Naive thymus-derived CD4-positive, alpha-beta T cell (primary cell): Measurements from ENCODE around the gene ZSCAN16. TPM values are rescaled to one million over a fixed set of nuclear protein-coding genes. Genes with fewer than 3 reads are reported as not detected.
"Not testable (repeated sequence)": the region's sequence is repeated elsewhere in the genome, so short reads cannot be mapped to it uniquely, and the experiment has no call there.

Experiments used
- ATAC-seq: fragments of 150-1000 bp; cut with Tn5 transposase; 2 replicates; pipeline ENCODE4 v1.10.0; 2021; ENCODE audit warnings: mild to moderate bottlenecking, moderate library complexity
- CTCF ChIA-PET: fragments of 350-600 bp; sonication (Branson Sonifier 250); formaldehyde crosslinking; loops from one replicate; lab custom pipeline; 2021; ENCODE audit warnings: antibody characterized with exemption; lab: Charles Lee
- POLR2A ChIA-PET: fragments of 350-600 bp; sonication (Branson Sonifier 250); formaldehyde crosslinking; loops from one replicate; lab custom pipeline; 2021; ENCODE audit warnings: antibody characterized with exemption, inconsistent platforms; lab: Charles Lee
- DNase-seq, 9 donors: peaks; one replicate each; pipeline versions ENCODE4 v3.0.0 to v3.0.0-alpha.2; 2020 to 2022; ENCODE audit warnings: mixed read lengths in 1 of 9
- H3K27ac ChIP-seq: one replicate; pipeline ENCODE4 v1.7.0; 2013; ENCODE audit warnings: mild to moderate bottlenecking, low read depth, low read length, moderate library complexity
- H3K27me3 ChIP-seq, 2 donors: one replicate each; pipeline ENCODE4 v1.7.0; 2013; ENCODE audit warnings: low read length in 2 of 2, mild to moderate bottlenecking in 2 of 2, moderate library complexity in 2 of 2; ENCODE audit not compliant: control insufficient read depth in 2 of 2, insufficient read depth in 2 of 2
- H3K36me3 ChIP-seq, 3 experiments: 1 replicate in 2 of 3; 2 replicates in 1 of 3; pipeline ENCODE4 v1.7.0; 2013; ENCODE audit warnings: low read length in 3 of 3, mild to moderate bottlenecking in 3 of 3, moderate library complexity in 1 of 3; ENCODE audit not compliant: insufficient read depth in 3 of 3, control insufficient read depth in 2 of 3
- H3K4me1 ChIP-seq, 2 donors: one replicate each; pipeline ENCODE4 v1.7.0; 2013; ENCODE audit warnings: low read length in 2 of 2, mild to moderate bottlenecking in 2 of 2, moderate library complexity in 1 of 2; ENCODE audit not compliant: control insufficient read depth in 2 of 2, insufficient read depth in 2 of 2
- H3K4me3 ChIP-seq: 2 replicates; pipeline ENCODE4 v1.7.0; 2013; ENCODE audit warnings: mild to moderate bottlenecking, low read length
- H3K9me3 ChIP-seq, 3 experiments: 1 replicate in 2 of 3; 2 replicates in 1 of 3; pipeline ENCODE4 v1.7.0; 2013; ENCODE audit warnings: low read length in 3 of 3; ENCODE audit not compliant: control insufficient read depth in 2 of 3
- H3K27ac Mint-ChIP-seq, 9 donors: one replicate each; pipeline ENCODE4 v1.8.0; 2020 to 2022; ENCODE audit warnings: mixed read lengths in 9 of 9, mild to moderate bottlenecking in 8 of 9, moderate library complexity in 5 of 9, inconsistent platforms in 2 of 9
- H3K27me3 Mint-ChIP-seq, 5 donors: one replicate each; pipeline ENCODE4 v1.8.0; 2021 to 2022; ENCODE audit warnings: mixed read lengths in 5 of 5, mild to moderate bottlenecking in 1 of 5
- H3K36me3 Mint-ChIP-seq, 5 donors: one replicate each; pipeline ENCODE4 v1.8.0; 2020 to 2022; ENCODE audit warnings: mixed read lengths in 5 of 5, mild to moderate bottlenecking in 3 of 5, inconsistent platforms in 1 of 5
- H3K4me1 Mint-ChIP-seq, 7 donors: one replicate each; pipeline ENCODE4 v1.8.0; 2020 to 2022; ENCODE audit warnings: mixed read lengths in 7 of 7, mild to moderate bottlenecking in 3 of 7, inconsistent platforms in 1 of 7
- H3K4me3 Mint-ChIP-seq, 10 donors: one replicate each; pipeline ENCODE4 v1.8.0; 2020 to 2022; ENCODE audit warnings: mild to moderate bottlenecking in 10 of 10, mixed read lengths in 10 of 10, moderate library complexity in 6 of 10, inconsistent platforms in 2 of 10
- H3K9me3 Mint-ChIP-seq, 11 donors: one replicate each; pipeline ENCODE4 v1.8.0; 2020 to 2022; ENCODE audit warnings: mixed read lengths in 11 of 11, mild to moderate bottlenecking in 4 of 11, inconsistent platforms in 1 of 11, moderate library complexity in 1 of 11
- intact Hi-C, 2 donors: fragments of 100-400 bp; cut with micrococcal nuclease; formaldehyde crosslinking; loops; one replicate each; pipeline ENCODE4 v1.15.1; 2023
- polyA plus RNA-seq, 2 donors: library from polyadenylated mRNA; unstranded; fragments of 300-500 nt; fragmentation: Illumina TruSeq; gene quantifications; one replicate each; pipeline ENCODE4 v1.2.3, GENCODE V29; 2021
- total RNA-seq, 6 experiments: library from RNA in 5 of 6; stranded (reverse) in 5 of 6; gene quantifications; 1 replicate in 5 of 6; 2 replicates in 1 of 6; pipeline ENCODE4 v1.2.3 and lab custom pipeline; 2021 to 2026

Gene ZSCAN16
- total and polyA plus RNA-seq, 7 experiments from 2014 or later, result 6.4 to 15.7 (median 13.6) TPM

GRCh38 chr6:28081486-28081751 is 43.0 kb upstream of the ZSCAN16 start:
- peak in 4 of 9 donors; percentile 52 to 69 (median 61) for DNase-seq
- intact Hi-C loops, result loop anchor here (1.0 to 10.0 kb wide), 24 partner anchors 23 to 1986 kb away; partner anchors contain the start of genes ZSCAN16 (in 2 of the 2), ZSCAN23 (in 2 of the 2), ABT1 (in 1 of the 2) and PPP1R11 (in 1 of the 2)
- peaks cover 0 to 6% (median 0%) of the 10 kb centered on the region in 11 donors for H3K9me3 Mint-ChIP-seq

GRCh38 chr6:28082939-28083338 is 41.5 kb upstream of the ZSCAN16 start:
- Mint-ChIP-seq H3K36me3 (peaks cover 0 to 24% (median 16%) of the 10 kb centered on the region in 5 donors), H3K27ac (peak overlapping the region in 5 of 9 donors; percentile 8 to 99 (median 97)), H3K9me3 (peaks cover 0 to 13% (median 6%) of the 10 kb centered on the region in 11 donors), H3K27me3 (peaks cover 0 to 3% (median 0%) of the 10 kb centered on the region in 5 donors), H3K4me1 (peaks cover 12 to 27% (median 16%) of the 10 kb centered on the region in 7 donors), H3K4me3 (no peak overlapping the region)
- Histone ChIP-seq H3K27ac (no peak overlapping the region), H3K4me3 (no peak overlapping the region), H3K27me3 (no peaks in the 10 kb centered on the region), H3K36me3 (no peaks in the 10 kb centered on the region), H3K4me1 (peaks cover 6 to 7% of the 10 kb centered on the region in 2 donors), H3K9me3 (peaks cover 0 to under 1% (median 0%) of the 10 kb centered on the region in 3 experiments)
- intact Hi-C loops, result loop anchor here (5.0 to 10.0 kb wide), 9 partner anchors 248 to 1984 kb away; partner anchors contain the start of genes ABT1 (in 1 of the 2), PPP1R11 (in 1 of the 2), TRIM27 (in 1 of the 2) and ZSCAN23 (in 1 of the 2)
- ChIA-PET CTCF (no interaction called here), POLR2A (no interaction called here)
- DNase-seq, result no peak
- ATAC-seq, result no peak

More at GRCh38 chr6:28081486-28081751, 43.0 kb upstream of the ZSCAN16 start:
- no peaks in the 10 kb centered on the region for H3K27me3 ChIP-seq
- H3K9me3 ChIP-seq, result no peaks in the 10 kb centered on the region
- peak; percentile 66 for ATAC-seq
- Mint-ChIP-seq H3K4me3 (peak overlapping the region; percentile 87 to 99 (median 98)), H3K4me1 (peaks cover 12 to 27% (median 16%) of the 10 kb centered on the region in 7 donors), H3K27me3 (peaks cover 0 to 3% (median 0%) of the 10 kb centered on the region in 5 donors), H3K27ac (peak overlapping the region; percentile 84 to 99 (median 98)), H3K36me3 (peaks cover 0 to 14% (median 10%) of the 10 kb centered on the region in 5 donors)
- ChIA-PET POLR2A (interaction anchor here (0.6 to 1.2 kb wide), 3 partner anchors 170 to 949 kb away, joined by 3 read pairs; partner anchors contain the start of gene ZKSCAN4), CTCF (no interaction called here)
- peaks cover 6 to 7% of the 10 kb centered on the region in 2 donors for H3K4me1 ChIP-seq
- H3K4me3 ChIP-seq, result peak overlapping the region; percentile 99
- H3K27ac ChIP-seq, result peak overlapping the region; percentile 97
- no peaks in the 10 kb centered on the region for H3K36me3 ChIP-seq

- POLR2A ChIA-PET, result interaction anchor here (1.1 kb wide), 1 partner anchor 15 kb away, joined by 4 read pairs; no protein-coding TSS in a partner anchor
- DNase-seq (no peak), ATAC-seq (no peak)
- H3K9me3 ChIP-seq, result peaks cover 0 to 25% (median 0%) of the 10 kb centered on the region in 3 experiments
- intact Hi-C loops, result loop anchor here in 1 of 2 donors (10.0 kb wide), 4 partner anchors 254 to 1494 kb away; partner anchors contain the start of gene ABT1
- H3K27ac Mint-ChIP-seq, result no peak overlapping the region
- CTCF ChIA-PET, result no interaction called here
- H3K27me3 ChIP-seq, result no peaks in the 10 kb centered on the region
- H3K36me3 ChIP-seq, result peaks cover 0 to 5% (median 0%) of the 10 kb centered on the region in 3 experiments
- peaks cover 5 to 49% (median 33%) of the 10 kb centered on the region in 11 donors for H3K9me3 Mint-ChIP-seq
- no peak overlapping the region for H3K4me3 Mint-ChIP-seq
- no peaks in the 10 kb centered on the region for H3K4me1 Mint-ChIP-seq
- no peaks in the 10 kb centered on the region for H3K4me1 ChIP-seq
- no peak overlapping the region for H3K4me3 ChIP-seq
- H3K27me3 Mint-ChIP-seq, result peaks cover 0 to 30% (median 16%) of the 10 kb centered on the region in 5 donors
- H3K27ac ChIP-seq, result no peak overlapping the region
- peaks cover 23 to 52% (median 48%) of the 10 kb centered on the region in 5 donors for H3K36me3 Mint-ChIP-seq
These were observed 35.4 kb upstream of the ZSCAN16 start for GRCh38 chr6:28089054-28089453.

DNA sequence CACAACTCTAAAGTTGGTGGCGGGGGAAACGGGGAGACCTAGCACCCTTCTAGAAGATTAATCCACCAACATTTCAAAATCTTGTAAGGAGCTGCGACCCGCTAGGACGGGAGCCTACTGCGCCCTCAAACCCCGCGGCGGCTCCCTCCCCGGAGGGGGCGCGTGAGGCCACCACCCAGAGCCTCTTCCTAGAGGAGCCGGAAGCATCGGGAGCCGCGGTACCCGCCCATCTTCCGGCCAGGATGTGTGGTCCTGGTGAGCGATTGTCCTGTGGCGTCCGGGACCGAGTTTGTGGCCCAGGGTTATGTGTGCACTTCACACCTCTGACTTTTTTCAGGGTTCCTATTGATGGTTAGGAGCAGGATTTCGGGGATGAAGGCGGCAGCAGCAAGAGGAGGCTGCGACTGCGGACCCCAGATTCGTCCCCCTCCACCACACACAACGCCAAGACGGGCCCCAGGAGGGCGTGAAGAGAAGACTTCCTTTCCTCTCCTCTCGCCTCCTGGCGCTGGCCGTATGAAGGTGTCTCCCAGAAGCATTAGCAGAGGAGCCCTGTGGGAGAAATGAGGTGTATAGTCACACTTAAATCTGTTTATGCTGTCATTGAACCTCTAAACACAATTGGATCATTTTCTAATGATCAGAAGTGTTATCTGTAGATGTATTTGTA is 33.4 kb upstream of the ZSCAN16 start:
- ChIA-PET POLR2A (no interaction called here), CTCF (no interaction called here)
- intact Hi-C loops, result no loop called here
- no peak for DNase-seq
- Histone ChIP-seq H3K36me3 (peaks cover 0 to 5% (median 0%) of the 10 kb centered on the region in 3 experiments), H3K27ac (no peak overlapping the region), H3K4me3 (no peak overlapping the region), H3K9me3 (peaks cover 0 to 25% (median 0%) of the 10 kb centered on the region in 3 experiments), H3K4me1 (no peaks in the 10 kb centered on the region), H3K27me3 (no peaks in the 10 kb centered on the region)
- Mint-ChIP-seq H3K4me1 (no peaks in the 10 kb centered on the region), H3K27ac (no peak overlapping the region), H3K9me3 (peaks cover 5 to 49% (median 33%) of the 10 kb centered on the region in 11 donors), H3K4me3 (peak overlapping the region in 4 of 10 donors; percentile 15 to 28 (median 23)), H3K36me3 (peaks cover 23 to 42% (median 40%) of the 10 kb centered on the region in 5 donors), H3K27me3 (peaks cover 0 to 35% (median 16%) of the 10 kb centered on the region in 5 donors)
- no peak for ATAC-seq

DNA sequence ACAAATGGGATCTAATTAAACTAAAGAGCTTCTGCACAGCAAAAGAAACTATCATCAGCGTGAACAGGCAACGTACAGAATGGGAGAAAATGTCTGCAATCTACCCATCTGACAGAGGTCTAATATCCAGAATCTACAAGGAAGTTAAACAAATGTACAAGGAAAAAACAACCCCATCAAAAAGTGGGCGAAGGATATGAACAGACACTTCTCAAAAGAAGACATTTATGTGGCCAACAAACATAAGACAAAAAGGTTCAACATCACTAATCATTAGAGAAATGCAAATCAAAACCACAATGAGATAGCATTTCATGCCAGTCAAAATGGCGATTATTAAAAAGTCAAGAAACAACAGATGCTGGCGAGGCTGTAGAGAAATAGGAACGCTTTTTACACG is 22.2 kb upstream of the ZSCAN16 start:
- H3K4me1 ChIP-seq, ATAC-seq, H3K9me3 ChIP-seq, H3K4me3 Mint-ChIP-seq, H3K36me3 Mint-ChIP-seq, H3K27ac ChIP-seq, POLR2A ChIA-PET, H3K27ac Mint-ChIP-seq, H3K4me3 ChIP-seq, CTCF ChIA-PET, H3K36me3 ChIP-seq, H3K27me3 ChIP-seq, DNase-seq: not testable (repeated sequence)
- intact Hi-C loops, result loop anchor here in 1 of 2 donors (10.0 kb wide), 1 partner anchor 197 kb away; no protein-coding TSS in a partner anchor
- peaks cover 0 to 26% (median 16%) of the 10 kb centered on the region in 5 donors for H3K27me3 Mint-ChIP-seq
- peaks cover 6 to 19% (median 9%) of the 10 kb centered on the region in 7 donors for H3K4me1 Mint-ChIP-seq
- peaks cover 0 to 22% (median 3%) of the 10 kb centered on the region in 11 donors for H3K9me3 Mint-ChIP-seq

DNA sequence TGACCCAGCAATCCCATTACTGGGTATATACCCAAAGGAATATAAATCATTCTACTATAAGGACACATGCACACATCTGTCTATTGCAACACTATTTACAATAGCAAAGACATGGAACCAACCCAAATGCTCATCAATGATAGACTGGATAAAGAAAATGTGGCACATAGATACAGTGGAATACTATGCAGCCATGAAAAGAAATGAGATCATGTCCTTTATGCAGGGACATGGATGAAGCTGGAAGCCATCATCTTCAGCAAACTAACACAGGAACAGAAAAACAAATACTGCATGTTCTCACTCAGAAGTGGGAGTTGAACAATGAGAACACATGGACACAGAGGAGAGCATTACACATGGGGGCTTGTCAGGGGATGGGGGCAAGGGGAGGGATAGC is 21.7 kb upstream of the ZSCAN16 start:
- DNase-seq, H3K36me3 Mint-ChIP-seq, ATAC-seq, H3K27me3 ChIP-seq, H3K36me3 ChIP-seq, CTCF ChIA-PET, H3K9me3 ChIP-seq, H3K27ac ChIP-seq, H3K27ac Mint-ChIP-seq, H3K4me3 ChIP-seq, H3K4me1 ChIP-seq: not testable (repeated sequence)
- Mint-ChIP-seq H3K27me3 (peaks cover 0 to 26% (median 16%) of the 10 kb centered on the region in 5 donors), H3K4me1 (peaks cover 6 to 19% (median 9%) of the 10 kb centered on the region in 7 donors), H3K9me3 (peaks cover 0 to 22% (median 2%) of the 10 kb centered on the region in 11 donors), H3K4me3 (peak overlapping the region in 5 of 10 donors; percentile 22 to 61 (median 45))
- POLR2A ChIA-PET, result interaction anchor here (1.5 kb wide), 1 partner anchor 173 kb away, joined by 3 read pairs; no protein-coding TSS in a partner anchor
- intact Hi-C loops, result loop anchor here in 1 of 2 donors (10.0 kb wide), 1 partner anchor 198 kb away; no protein-coding TSS in a partner anchor
